Heart left ventricle (tissue), 16 donors: ENCODE results near the gene LHFPL4. TPM values are rescaled to one million over a fixed set of nuclear protein-coding genes. Genes with fewer than 3 reads are reported as not detected.
A peak's percentile ranks its signal among the peaks of the same experiment; 100 is the strongest.

Experiments
- ATAC-seq, 4 donors: fragments of 200-7000 bp; cut with Tn5 transposase; one replicate each; pipeline ENCODE4 v1.9.1; 2020 to 2022; ENCODE audit warnings: moderate library complexity in 4 of 4, mild to moderate bottlenecking in 3 of 4, moderate number of reproducible peaks in 1 of 4
- DNase-seq, 5 donors: peaks; one replicate each; pipeline ENCODE4 v3.0.0-alpha.2; 2020
- H3K27ac ChIP-seq, 12 donors: fragments of 200-600 bp; sonication (generic) in 4 of 12; one replicate each; pipeline versions ENCODE4 v1.5.0 to v1.8.0; 2016 to 2022; ENCODE audit warnings: mild to moderate bottlenecking in 2 of 12
- H3K27me3 ChIP-seq, 9 donors: fragments of 200-600 bp; sonication (generic) in 2 of 9; one replicate each; pipeline versions ENCODE4 v1.5.1 to v1.8.0; 2016 to 2022; ENCODE audit warnings: mild to moderate bottlenecking in 3 of 9
- H3K36me3 ChIP-seq, 9 donors: fragments of 200-600 bp; sonication (generic) in 2 of 9; one replicate each; pipeline versions ENCODE4 v1.5.0 to v1.8.0; 2018 to 2022; ENCODE audit warnings: mild to moderate bottlenecking in 2 of 9
- H3K4me1 ChIP-seq, 12 donors: fragments of 200-600 bp; sonication (generic) in 4 of 12; one replicate each; pipeline versions ENCODE4 v1.5.0 to v1.8.0; 2016 to 2022; ENCODE audit warnings: mild to moderate bottlenecking in 3 of 12
- H3K4me3 ChIP-seq, 12 donors: fragments of 200-600 bp; sonication (generic) in 4 of 12; one replicate each; pipeline versions ENCODE4 v1.5.0 to v1.8.0; 2017 to 2022; ENCODE audit warnings: mild to moderate bottlenecking in 9 of 12, moderate library complexity in 4 of 12
- H3K9me3 ChIP-seq, 12 donors: fragments of 200-600 bp; sonication (generic) in 4 of 12; one replicate each; pipeline versions ENCODE4 v1.5.0 to v1.8.0; 2016 to 2022; ENCODE audit warnings: mild to moderate bottlenecking in 1 of 12
- CTCF ChIP-seq, 12 donors: fragments of 200-600 bp; sonication (generic) in 4 of 12; IDR thresholded peaks; one replicate each; pipeline versions ENCODE4 v1.5.0 to v1.8.0; 2018 to 2022; ENCODE audit warnings: antibody characterized with exemption in 12 of 12, mild to moderate bottlenecking in 5 of 12
- POLR2A ChIP-seq, 2 donors: fragments of 450-650 bp; IDR thresholded peaks; one replicate each; pipeline ENCODE4 v1.6.1; 2017; ENCODE audit warnings: antibody characterized with exemption in 2 of 2, mild to moderate bottlenecking in 2 of 2, moderate library complexity in 2 of 2
- WGBS, 4 donors: extraction: QIAGEN DNeasy Blood & Tissue Kit in 2 of 4; methylation state at CpG; one replicate each; pipeline versions ENCODE4 v1.1.5 to v1.1.7; 2013 to 2018; 5-methylcytosine and 5-hydroxymethylcytosine counted together
- intact Hi-C, 10 donors: fragments of 100-400 bp; cut with DNase I; formaldehyde crosslinking; loops; one replicate each; pipeline versions ENCODE4 v1.11.1 to v1.14.2; 2022
- polyA plus RNA-seq, 2 donors: library from polyadenylated mRNA; stranded (reverse); fragments of 200-250 nt; gene quantifications; one replicate each; pipeline ENCODE4 v1.2.3, GENCODE V29; 2013
- total RNA-seq, 9 donors: library from RNA; depleted of rRNA in 2 of 9; stranded (reverse); fragments of >200 nt in 2 of 9; fragmentation: NEBNext Ultra II Directional in 3 of 9; extraction: Animal tissue kit (Norgen Biotek cat#: 25700) in 3 of 9; gene quantifications; one replicate each; pipeline versions ENCODE4 v1.1.0 to v1.2.4, GENCODE V29; 2016 to 2023
- donor health status: ischemic (EF 13 %, LVEDD 7.1; RV severe dilation, severe dysfunction).
- donor health status: healthy with polysubstance abuse.
- donor health status: DM: no; HTN: yes; CAD: no.
- donor health status: DM: no; HTN: no; CAD: no.
- donor health status: ischemic (EF 25% LVEDD 6.9; RV normal size, moderate dysfunction).
- donor health status: ischemic (EF 25% LVEDD 5.7; RV mildly dilated, moderate dysfunction).
- donor health status: healthy.
- donor health status: DM: yes; HTN: yes; CAD: no.
- donor health status: ischemic (EF 35%, LVEDD 5.7; RV mildly dilated, moderate dysfunction).
- donor health status: nonischemic (EF 11% LVEDD 7.7; RV severe dilation, severe dysfunction).
- donor health status: DM: yes; HTN: yes; CAD: no.
- donor health status: PGD.
- donor health status: ischemic (EF 29% LVEDD 5.4; RV normal size, mild dysfunction).
- donor health status: nonischemic (EF 23%, LVEDD 6.1; RV moderate dilation, normal function).

Gene LHFPL4
- total and polyA plus RNA-seq, 11 donors, result 0.08 TPM; not detected in 10

- Histone ChIP-seq H3K4me1 (no peaks in the 10 kb centered on the region), H3K9me3 (no peaks in the 10 kb centered on the region), H3K36me3 (no peaks in the 10 kb centered on the region), H3K4me3 (no peak overlapping the region), H3K27me3 (peaks cover 0 to 38% (median 17%) of the 10 kb centered on the region in 9 donors), H3K27ac (no peak overlapping the region)
- no peak for DNase-seq
- no peak for ATAC-seq
- WGBS, 4 donors, result 55 to 60% (median 59%) methylated on average over 12 to 14 of the region's 14 CpGs
- intact Hi-C loops, result loop anchor here in 5 of 10 donors (10.0 kb wide), 4 partner anchors 137 to 237 kb away; partner anchors contain the start of genes BRPF1 (in 3 of the 5), MTMR14 (in 1 of the 5) and OGG1 (in 1 of the 5)
- TF ChIP-seq CTCF (IDR thresholded peaks at IDR 0.05), result no peak
- no peak for TF ChIP-seq POLR2A (IDR thresholded peaks at IDR 0.05)
Measured at GRCh38 chr3:9507586-9508578, 45.7 kb downstream of the LHFPL4 start.

DNA sequence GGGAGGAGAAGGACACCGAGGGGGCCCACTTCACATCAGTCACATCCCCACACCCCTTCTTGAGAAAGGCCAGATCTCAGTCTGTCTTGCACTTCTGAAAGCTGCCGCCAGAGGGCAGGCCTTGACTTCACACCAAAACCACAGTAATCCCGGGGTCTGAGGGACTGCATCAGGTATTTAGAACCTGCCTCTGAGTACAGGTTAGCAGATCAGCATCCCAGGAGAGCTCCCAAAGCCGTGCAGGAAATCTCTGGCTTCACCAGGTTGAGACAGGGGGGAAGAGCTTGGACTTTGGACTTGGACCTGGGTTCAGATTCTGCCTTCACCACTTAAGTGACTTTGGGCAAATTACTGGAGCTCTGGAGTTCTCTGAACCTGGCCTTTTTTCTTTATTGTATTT, 50.3 kb downstream of the LHFPL4 start:
- peak in 2 of 4 donors; percentile 35 to 48 for ATAC-seq
- H3K36me3 ChIP-seq, result no peaks in the 10 kb centered on the region
- WGBS, 4 donors, result 0 to 3% (median 2%) methylated on average over 3 to 4 of the region's 4 CpGs
- DNase-seq, result peak; percentile 27 to 77 (median 46)
- peaks cover 0 to 13% (median 7%) of the 10 kb centered on the region in 12 donors for H3K4me1 ChIP-seq
- no peak overlapping the region for H3K4me3 ChIP-seq
- TF ChIP-seq CTCF (IDR thresholded peaks at IDR 0.05) (peak; percentile 80 to 89 (median 86)), POLR2A (IDR thresholded peaks at IDR 0.05) (no peak)
- intact Hi-C loops, result loop anchor here in 6 of 10 donors (5.0 to 10.0 kb wide), 6 partner anchors 142 to 414 kb away; partner anchors contain the start of genes BRPF1 (in 4 of the 6), IL17RC (in 1 of the 6), MTMR14 (in 1 of the 6) and OGG1 (in 1 of the 6)
- H3K9me3 ChIP-seq, result no peaks in the 10 kb centered on the region
- H3K27me3 ChIP-seq, result peaks cover 0 to 37% (median 15%) of the 10 kb centered on the region in 9 donors
- no peak overlapping the region for H3K27ac ChIP-seq

- no peak for ATAC-seq
- no peak for DNase-seq
- no peak overlapping the region for H3K4me3 ChIP-seq
- WGBS, 4 donors, result 64 to 79% (median 72%) methylated on average over 6 of the region's 6 CpGs
- peaks cover 0 to 29% (median 14%) of the 10 kb centered on the region in 9 donors for H3K27me3 ChIP-seq
- H3K27ac ChIP-seq, result no peak overlapping the region
- intact Hi-C loops, result loop anchor here in 6 of 10 donors (5.0 to 10.0 kb wide), 6 partner anchors 144 to 416 kb away; partner anchors contain the start of genes BRPF1 (in 4 of the 6), IL17RC (in 1 of the 6), MTMR14 (in 1 of the 6) and OGG1 (in 1 of the 6)
- no peaks in the 10 kb centered on the region for H3K36me3 ChIP-seq
- peaks cover 0 to 13% (median 7%) of the 10 kb centered on the region in 12 donors for H3K4me1 ChIP-seq
- TF ChIP-seq CTCF (IDR thresholded peaks at IDR 0.05) (no peak), POLR2A (IDR thresholded peaks at IDR 0.05) (no peak)
- no peaks in the 10 kb centered on the region for H3K9me3 ChIP-seq
Measured at GRCh38 chr3:9501226-9501625, 52.4 kb downstream of the LHFPL4 start.
